Naive thymus-derived CD4-positive, alpha-beta T cell (primary cell): Measurements from ENCODE around the gene NR1H2. TPM values are rescaled to one million over a fixed set of nuclear protein-coding genes. Genes with fewer than 3 reads are reported as not detected.
A peak's percentile ranks its signal among the peaks of the same experiment; 100 is the strongest.

Experiments
- ATAC-seq: fragments of 150-1000 bp; cut with Tn5 transposase; 2 replicates; pipeline ENCODE4 v1.10.0; 2021; ENCODE audit warnings: mild to moderate bottlenecking, moderate library complexity
- CTCF ChIA-PET: fragments of 350-600 bp; sonication (Branson Sonifier 250); formaldehyde crosslinking; loops from one replicate; lab custom pipeline; 2021; ENCODE audit warnings: antibody characterized with exemption; lab: Charles Lee
- POLR2A ChIA-PET: fragments of 350-600 bp; sonication (Branson Sonifier 250); formaldehyde crosslinking; loops from one replicate; lab custom pipeline; 2021; ENCODE audit warnings: antibody characterized with exemption, inconsistent platforms; lab: Charles Lee
- DNase-seq, 9 donors: peaks; one replicate each; pipeline versions ENCODE4 v3.0.0 to v3.0.0-alpha.2; 2020 to 2022; ENCODE audit warnings: mixed read lengths in 1 of 9
- H3K27ac ChIP-seq: one replicate; pipeline ENCODE4 v1.7.0; 2013; ENCODE audit warnings: mild to moderate bottlenecking, low read depth, low read length, moderate library complexity
- H3K27me3 ChIP-seq, 2 donors: one replicate each; pipeline ENCODE4 v1.7.0; 2013; ENCODE audit warnings: low read length in 2 of 2, mild to moderate bottlenecking in 2 of 2, moderate library complexity in 2 of 2; ENCODE audit not compliant: control insufficient read depth in 2 of 2, insufficient read depth in 2 of 2
- H3K36me3 ChIP-seq, 3 experiments: 1 replicate in 2 of 3; 2 replicates in 1 of 3; pipeline ENCODE4 v1.7.0; 2013; ENCODE audit warnings: low read length in 3 of 3, mild to moderate bottlenecking in 3 of 3, moderate library complexity in 1 of 3; ENCODE audit not compliant: insufficient read depth in 3 of 3, control insufficient read depth in 2 of 3
- H3K4me1 ChIP-seq, 2 donors: one replicate each; pipeline ENCODE4 v1.7.0; 2013; ENCODE audit warnings: low read length in 2 of 2, mild to moderate bottlenecking in 2 of 2, moderate library complexity in 1 of 2; ENCODE audit not compliant: control insufficient read depth in 2 of 2, insufficient read depth in 2 of 2
- H3K4me3 ChIP-seq: 2 replicates; pipeline ENCODE4 v1.7.0; 2013; ENCODE audit warnings: mild to moderate bottlenecking, low read length
- H3K9me3 ChIP-seq, 3 experiments: 1 replicate in 2 of 3; 2 replicates in 1 of 3; pipeline ENCODE4 v1.7.0; 2013; ENCODE audit warnings: low read length in 3 of 3; ENCODE audit not compliant: control insufficient read depth in 2 of 3
- H3K27ac Mint-ChIP-seq, 9 donors: one replicate each; pipeline ENCODE4 v1.8.0; 2020 to 2022; ENCODE audit warnings: mixed read lengths in 9 of 9, mild to moderate bottlenecking in 8 of 9, moderate library complexity in 5 of 9, inconsistent platforms in 2 of 9
- H3K27me3 Mint-ChIP-seq, 5 donors: one replicate each; pipeline ENCODE4 v1.8.0; 2021 to 2022; ENCODE audit warnings: mixed read lengths in 5 of 5, mild to moderate bottlenecking in 1 of 5
- H3K36me3 Mint-ChIP-seq, 5 donors: one replicate each; pipeline ENCODE4 v1.8.0; 2020 to 2022; ENCODE audit warnings: mixed read lengths in 5 of 5, mild to moderate bottlenecking in 3 of 5, inconsistent platforms in 1 of 5
- H3K4me1 Mint-ChIP-seq, 7 donors: one replicate each; pipeline ENCODE4 v1.8.0; 2020 to 2022; ENCODE audit warnings: mixed read lengths in 7 of 7, mild to moderate bottlenecking in 3 of 7, inconsistent platforms in 1 of 7
- H3K4me3 Mint-ChIP-seq, 10 donors: one replicate each; pipeline ENCODE4 v1.8.0; 2020 to 2022; ENCODE audit warnings: mild to moderate bottlenecking in 10 of 10, mixed read lengths in 10 of 10, moderate library complexity in 6 of 10, inconsistent platforms in 2 of 10
- H3K9me3 Mint-ChIP-seq, 11 donors: one replicate each; pipeline ENCODE4 v1.8.0; 2020 to 2022; ENCODE audit warnings: mixed read lengths in 11 of 11, mild to moderate bottlenecking in 4 of 11, inconsistent platforms in 1 of 11, moderate library complexity in 1 of 11
- intact Hi-C, 2 donors: fragments of 100-400 bp; cut with micrococcal nuclease; formaldehyde crosslinking; loops; one replicate each; pipeline ENCODE4 v1.15.1; 2023
- polyA plus RNA-seq, 2 donors: library from polyadenylated mRNA; unstranded; fragments of 300-500 nt; fragmentation: Illumina TruSeq; gene quantifications; one replicate each; pipeline ENCODE4 v1.2.3, GENCODE V29; 2021
- total RNA-seq, 6 experiments: library from RNA in 5 of 6; stranded (reverse) in 5 of 6; gene quantifications; 1 replicate in 5 of 6; 2 replicates in 1 of 6; pipeline ENCODE4 v1.2.3 and lab custom pipeline; 2021 to 2026

The NR1H2 gene
- total and polyA plus RNA-seq, 7 experiments from 2014 or later: 66.6 to 284 (median 114) TPM

- H3K4me1 ChIP-seq: peaks cover 0 to 12% of the 10 kb centered on the region in 2 donors
- POLR2A ChIA-PET: interaction anchor here (1.4 kb wide), 1 partner anchor 56 kb away, joined by 3 read pairs; the partner anchor contains the start of gene NR1H2
Observed at GRCh38 chr19:50431343-50432220, 55.3 kb downstream of the NR1H2 start.

GRCh38 chr19:50432221-50433028 lies 56.2 kb downstream of the NR1H2 start, which contains the start of gene MYBPC2:
MYBPC2 (plus strand) TSS chr19:50432892; CDS start chr19:50432954, 62 bp downstream.
- H3K27ac ChIP-seq: peak within 1 kb of the TSS; percentile 73
- peaks cover 0 to 19% (median 12%) of the 10 kb centered on the region in 5 donors for H3K27me3 Mint-ChIP-seq
- no peaks in the 10 kb centered on the region for H3K9me3 Mint-ChIP-seq
- intact Hi-C loops: loop anchor here in 1 of 2 donors (5.0 kb wide), 1 partner anchor 50 kb away; the partner anchor contains the start of gene POLD1
- no peaks in the 10 kb centered on the region for H3K36me3 Mint-ChIP-seq
- H3K4me3 Mint-ChIP-seq: peak within 1 kb of the TSS; percentile 87 to 100 (median 92)
- H3K4me3 ChIP-seq: peak within 1 kb of the TSS; percentile 61
- DNase-seq: peak in 1 of 9 donors; percentile 36
- H3K9me3 ChIP-seq: no peaks in the 10 kb centered on the region
- peaks cover 0 to 12% of the 10 kb centered on the region in 2 donors for H3K4me1 ChIP-seq
- ChIA-PET POLR2A (interaction anchor here (1.4 kb wide), 1 partner anchor 57 kb away, joined by 3 read pairs; the partner anchor contains the start of gene NR1H2), CTCF (interaction anchor here (0.6 kb wide), 1 partner anchor 66 kb away, joined by 6 read pairs; no protein-coding TSS in a partner anchor)
- peaks cover 0 to 23% (median 16%) of the 10 kb centered on the region in 7 donors for H3K4me1 Mint-ChIP-seq
- no peak for ATAC-seq
- H3K27me3 ChIP-seq: no peaks in the 10 kb centered on the region
- H3K27ac Mint-ChIP-seq: peak within 1 kb of the TSS; percentile 61 to 94 (median 89)
- no peaks in the 10 kb centered on the region for H3K36me3 ChIP-seq

More at GRCh38 chr19:50431343-50432220, 55.3 kb downstream of the NR1H2 start:
- Mint-ChIP-seq H3K9me3 (no peaks in the 10 kb centered on the region), H3K27ac (peak overlapping the region; percentile 61 to 94 (median 90)), H3K4me3 (peak overlapping the region; percentile 87 to 100 (median 92)), H3K4me1 (peaks cover 0 to 23% (median 16%) of the 10 kb centered on the region in 7 donors), H3K36me3 (no peaks in the 10 kb centered on the region), H3K27me3 (peaks cover 0 to 19% (median 12%) of the 10 kb centered on the region in 5 donors)
- Histone ChIP-seq H3K27me3 (no peaks in the 10 kb centered on the region), H3K27ac (peak overlapping the region; percentile 73), H3K4me3 (peak overlapping the region; percentile 61), H3K36me3 (no peaks in the 10 kb centered on the region), H3K9me3 (no peaks in the 10 kb centered on the region)
- DNase-seq (peak; percentile 80 to 95 (median 89)), ATAC-seq (peak; percentile 93)
- CTCF ChIA-PET: interaction anchor here (0.6 kb wide), 1 partner anchor 65 kb away, joined by 6 read pairs; no protein-coding TSS in a partner anchor
- intact Hi-C loops: loop anchor here (1.0 to 5.0 kb wide), 7 partner anchors 30 to 80 kb away; partner anchors contain the start of genes EMC10 (in 2 of the 2), GARIN5A (in 2 of the 2), JOSD2 (in 2 of the 2) and POLD1 (in 2 of the 2)

Other genes with a start within 250 kb of the NR1H2 start
- gene IZUMO2, start 213.2 kb upstream of the NR1H2 start, total RNA-seq: not detected
- gene IZUMO2, start 213.2 kb upstream of the NR1H2 start, polyA plus RNA-seq: not detected
- not detected for gene MYH14, start 172.8 kb upstream of the NR1H2 start, total RNA-seq
- gene MYH14, start 172.8 kb upstream of the NR1H2 start, polyA plus RNA-seq: not detected
- 10 to 100 TPM in 1 of 5 experiments, 1 to 10 TPM in 4; 1.9 to 11.1 (median 2.4) TPM for gene KCNC3, start 47.1 kb upstream of the NR1H2 start, total RNA-seq
- gene KCNC3, start 47.1 kb upstream of the NR1H2 start, polyA plus RNA-seq: not detected
- 1 to 10 TPM in 4 of 5 experiments, under 1 TPM in 1; 0.72 to 8.2 (median 4.5) TPM for gene NAPSA, start 10.8 kb upstream of the NR1H2 start, total RNA-seq
- gene NAPSA, start 10.8 kb upstream of the NR1H2 start, polyA plus RNA-seq: 1 to 10 TPM; 1.2 to 1.6 TPM
- 100 to 1,000 TPM in 1 of 5 experiments, 10 to 100 TPM in 4; 26.0 to 110 (median 40.8) TPM for gene POLD1, start 7.9 kb downstream of the NR1H2 start, total RNA-seq
- gene POLD1, start 7.9 kb downstream of the NR1H2 start, polyA plus RNA-seq: 10 to 100 TPM; 30.5 to 44.3 TPM
- gene SPIB, start 42.5 kb downstream of the NR1H2 start, total RNA-seq: 1 to 10 TPM in 3 of 5 experiments, under 1 TPM in 2; 0.73 to 7.5 (median 1.5) TPM
- gene SPIB, start 42.5 kb downstream of the NR1H2 start, polyA plus RNA-seq: under 1 TPM; 0.19 to 0.46 TPM
- gene MYBPC2, start 56.4 kb downstream of the NR1H2 start, total RNA-seq: under 1 TPM in 2 of 5 experiments, not detected in 3; 0.39 to 0.92 TPM
- gene MYBPC2, start 56.4 kb downstream of the NR1H2 start, polyA plus RNA-seq: not detected
- gene EMC10, start 100.0 kb downstream of the NR1H2 start, total RNA-seq: 10 to 100 TPM; 75.5 to 95.2 (median 88.1) TPM
- gene EMC10, start 100.0 kb downstream of the NR1H2 start, polyA plus RNA-seq: 10 to 100 TPM in 1 of 2 donors, 1 to 10 TPM in 1; 8.7 to 11.0 TPM
- gene GARIN5A, start 100.4 kb downstream of the NR1H2 start, total RNA-seq: under 1 TPM in 4 of 5 experiments, not detected in 1; 0.59 to 0.93 (median 0.68) TPM
- 1 to 10 TPM in 1 of 2 donors, under 1 TPM in 1; 0.77 to 3.1 TPM for gene GARIN5A, start 100.4 kb downstream of the NR1H2 start, polyA plus RNA-seq
- 10 to 100 TPM; 13.0 to 45.9 (median 22.7) TPM for gene JOSD2, start 134.7 kb downstream of the NR1H2 start, total RNA-seq
- 10 to 100 TPM; 17.8 to 18.8 TPM for gene JOSD2, start 134.7 kb downstream of the NR1H2 start, polyA plus RNA-seq
- not detected for gene ASPDH, start 137.5 kb downstream of the NR1H2 start, total RNA-seq
- not detected for gene ASPDH, start 137.5 kb downstream of the NR1H2 start, polyA plus RNA-seq
- gene LRRC4B, start 192.0 kb downstream of the NR1H2 start, total RNA-seq: not detected
- not detected for gene LRRC4B, start 192.0 kb downstream of the NR1H2 start, polyA plus RNA-seq